DMS153 treated with DMSO at 0.1 percent for 48 hours (cell line): ENCODE measurements around the gene PSMB9.

ENCODE experiments used
- DNase-seq: peaks from one replicate; lab custom pipeline; 2025; ENCODE audit not compliant: unreplicated experiment; lab: John Stamatoyannopoulos, UW

Gene PSMB9

DNA sequence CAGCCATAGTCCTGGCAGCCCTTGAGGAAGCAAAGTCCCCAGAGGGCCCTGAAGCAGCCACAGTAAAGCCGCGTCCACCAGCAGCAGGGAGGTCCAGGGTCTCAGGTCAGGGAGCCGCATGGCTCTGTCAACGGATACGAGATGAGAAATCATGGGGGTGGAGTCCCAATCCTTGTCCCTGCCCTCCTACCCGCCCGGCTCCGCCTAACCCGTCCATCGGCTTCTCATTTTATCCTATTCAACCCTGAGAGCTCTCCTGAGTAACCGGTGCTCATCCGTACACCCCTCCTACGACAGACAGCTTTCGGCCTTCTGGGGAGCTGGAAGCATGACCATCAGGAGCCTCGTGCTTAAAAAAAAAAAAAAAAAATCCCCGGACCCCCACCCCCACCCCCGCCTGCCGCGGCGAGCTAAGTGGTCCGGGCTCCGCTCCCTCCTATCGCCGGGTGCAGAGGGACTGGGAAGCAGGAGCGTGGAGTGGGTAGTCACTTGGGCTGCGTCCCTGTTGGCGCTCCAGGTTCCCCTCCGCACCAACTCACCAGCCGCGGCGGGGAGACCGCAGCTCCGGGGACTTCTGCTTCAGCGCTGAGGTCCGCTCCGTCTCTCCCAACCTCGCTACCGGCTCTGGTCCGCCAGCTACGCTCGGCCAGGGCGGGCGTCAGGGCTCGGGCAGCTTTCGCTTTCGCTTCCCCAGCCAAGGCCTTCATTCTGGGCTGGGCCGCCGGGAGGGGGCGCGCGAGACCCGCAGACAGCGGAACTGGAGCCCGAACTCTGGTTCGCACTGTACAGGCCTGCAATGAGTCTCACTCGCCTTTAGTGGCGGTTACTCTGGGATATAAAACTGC is 15.7 kb upstream of the PSMB9 start, which contains the start of gene TAP2:
Gene TAP2 (minus strand): TSS at position 626 of the 845 bp plus-strand sequence. CDS start 506 bp downstream, at position 120.
- peak; percentile 77 for DNase-seq

DNA sequence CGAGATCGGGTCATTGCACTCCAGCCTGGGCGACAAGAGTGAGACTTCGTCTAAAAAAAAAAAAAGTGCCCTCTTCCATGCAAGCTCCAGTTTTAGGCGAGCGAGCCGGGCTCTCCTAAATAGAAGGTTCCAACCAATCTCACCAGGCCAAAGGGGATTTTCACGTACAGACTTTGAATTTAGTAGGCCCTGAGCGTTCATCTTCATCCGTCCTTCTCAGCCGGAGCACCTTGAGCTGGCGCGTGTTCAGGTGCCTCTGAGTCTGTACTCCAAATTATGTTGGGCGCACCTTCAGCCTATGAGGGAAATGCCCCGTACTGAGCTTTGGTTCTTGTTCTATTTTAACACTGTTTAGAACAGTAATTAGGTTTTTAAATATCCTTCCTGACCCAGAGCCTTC is 14.6 kb upstream of the PSMB9 start:
- no peak for DNase-seq

DNA sequence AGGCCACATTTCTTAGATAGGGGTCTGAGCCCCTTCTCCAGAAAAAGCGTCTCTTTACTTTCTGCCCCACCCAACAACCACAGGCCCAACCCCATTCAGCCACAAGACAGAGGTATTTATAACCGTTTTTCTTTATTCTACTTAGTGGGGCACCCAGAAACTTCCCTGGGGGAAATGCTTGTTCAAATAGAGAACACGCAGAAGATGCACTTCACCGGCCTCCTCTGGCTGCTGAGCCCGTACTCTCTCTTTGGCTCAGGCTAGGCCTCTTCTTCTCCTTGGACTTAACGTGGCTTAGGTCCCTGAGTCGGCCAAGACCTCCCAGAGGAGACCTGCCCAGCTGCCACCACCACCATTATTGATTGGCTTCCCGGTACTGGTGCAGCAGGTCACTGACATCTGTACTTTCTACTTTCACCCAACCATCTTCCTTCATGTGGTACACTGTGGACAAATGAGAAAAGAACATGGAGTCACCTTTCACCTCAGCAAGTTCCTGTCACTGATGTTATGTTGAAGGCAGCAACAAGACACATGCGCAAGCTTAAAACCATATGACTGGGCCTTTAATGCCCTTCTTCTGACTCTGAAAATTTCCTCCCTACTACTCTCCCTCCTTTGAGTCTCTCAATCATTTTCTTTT is 13.3 kb upstream of the PSMB9 start:
- DNase-seq: no peak

DNA sequence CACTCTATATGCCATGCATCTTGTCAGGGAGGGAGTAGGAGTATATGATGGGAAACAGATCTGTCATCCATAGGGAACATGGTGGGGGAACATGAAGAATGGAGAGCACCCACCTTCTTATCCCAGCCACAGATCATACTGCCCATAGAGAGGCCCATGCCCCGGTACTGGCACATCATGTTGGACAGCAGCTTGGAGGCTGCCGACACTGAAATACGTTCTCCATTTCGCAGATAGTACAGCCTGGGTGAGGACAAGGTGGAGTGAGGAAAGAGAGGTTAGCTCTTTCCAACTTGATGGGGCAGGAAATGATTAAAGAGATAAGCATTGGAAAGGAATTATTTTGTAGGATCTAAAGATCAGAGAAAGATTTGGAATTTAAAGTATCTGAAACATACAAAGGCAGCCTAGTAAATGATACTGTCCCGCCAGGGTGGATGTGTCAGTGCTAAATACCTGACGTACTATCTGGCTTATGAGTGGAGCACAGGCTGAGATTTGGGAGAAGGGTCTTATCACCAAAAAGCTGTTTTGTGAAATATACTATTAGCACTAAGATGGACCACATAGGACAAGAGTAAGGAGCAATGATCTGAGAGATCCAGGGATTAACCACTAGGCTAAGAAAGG is 11.9 kb upstream of the PSMB9 start:
- no peak for DNase-seq

DNA sequence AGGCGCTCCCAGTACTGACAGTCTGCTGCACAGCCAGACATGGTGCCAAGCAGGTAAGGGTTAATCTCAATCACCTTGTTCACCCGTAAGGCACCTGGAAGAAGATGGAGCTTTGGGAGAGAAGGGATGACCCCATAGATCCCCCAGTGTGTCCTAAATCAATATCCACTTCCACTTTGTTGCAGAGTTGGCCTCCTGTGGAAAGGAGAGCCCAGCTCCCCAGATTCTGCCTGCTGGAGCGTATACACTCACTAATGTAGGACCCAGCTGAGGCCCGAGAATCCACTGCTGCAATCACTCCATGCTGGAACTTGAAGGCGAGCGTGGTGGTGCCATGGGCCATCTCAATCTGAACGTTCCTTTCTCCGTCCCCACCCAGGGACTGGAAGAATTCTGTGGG is 11.3 kb upstream of the PSMB9 start:
- DNase-seq: no peak

DNA sequence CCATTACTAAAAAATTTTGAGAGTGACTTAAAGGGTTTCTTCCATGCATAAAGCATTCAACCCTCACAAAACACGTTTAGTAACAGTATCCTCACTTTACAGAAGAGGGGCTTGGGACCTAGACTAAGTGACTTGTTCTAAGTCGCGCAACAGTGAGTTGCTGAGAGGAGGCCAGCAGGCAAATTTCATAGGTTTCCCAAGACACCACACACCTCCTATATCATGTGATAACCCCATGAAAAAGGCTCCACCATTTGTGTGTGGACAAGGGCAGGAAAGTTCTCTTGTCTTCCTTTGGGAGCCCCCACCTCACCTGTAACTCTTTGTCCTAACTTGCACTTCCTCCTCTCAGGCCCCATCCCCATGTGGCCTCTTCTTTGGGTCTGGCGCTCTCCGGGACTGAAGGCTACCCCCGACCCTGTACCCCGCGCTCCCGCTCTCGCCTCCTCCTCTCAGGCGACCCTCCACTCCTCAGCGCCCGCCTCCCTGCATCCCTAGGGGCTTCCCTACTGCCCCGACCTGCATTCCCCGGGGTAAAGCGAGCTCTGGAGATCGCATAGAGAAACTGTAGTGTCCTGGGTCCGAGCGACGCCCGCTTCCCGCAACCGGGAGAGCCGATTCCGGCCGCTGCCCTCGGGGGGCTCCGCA is 10.5 kb upstream of the PSMB9 start:
- DNase-seq: no peak

DNA sequence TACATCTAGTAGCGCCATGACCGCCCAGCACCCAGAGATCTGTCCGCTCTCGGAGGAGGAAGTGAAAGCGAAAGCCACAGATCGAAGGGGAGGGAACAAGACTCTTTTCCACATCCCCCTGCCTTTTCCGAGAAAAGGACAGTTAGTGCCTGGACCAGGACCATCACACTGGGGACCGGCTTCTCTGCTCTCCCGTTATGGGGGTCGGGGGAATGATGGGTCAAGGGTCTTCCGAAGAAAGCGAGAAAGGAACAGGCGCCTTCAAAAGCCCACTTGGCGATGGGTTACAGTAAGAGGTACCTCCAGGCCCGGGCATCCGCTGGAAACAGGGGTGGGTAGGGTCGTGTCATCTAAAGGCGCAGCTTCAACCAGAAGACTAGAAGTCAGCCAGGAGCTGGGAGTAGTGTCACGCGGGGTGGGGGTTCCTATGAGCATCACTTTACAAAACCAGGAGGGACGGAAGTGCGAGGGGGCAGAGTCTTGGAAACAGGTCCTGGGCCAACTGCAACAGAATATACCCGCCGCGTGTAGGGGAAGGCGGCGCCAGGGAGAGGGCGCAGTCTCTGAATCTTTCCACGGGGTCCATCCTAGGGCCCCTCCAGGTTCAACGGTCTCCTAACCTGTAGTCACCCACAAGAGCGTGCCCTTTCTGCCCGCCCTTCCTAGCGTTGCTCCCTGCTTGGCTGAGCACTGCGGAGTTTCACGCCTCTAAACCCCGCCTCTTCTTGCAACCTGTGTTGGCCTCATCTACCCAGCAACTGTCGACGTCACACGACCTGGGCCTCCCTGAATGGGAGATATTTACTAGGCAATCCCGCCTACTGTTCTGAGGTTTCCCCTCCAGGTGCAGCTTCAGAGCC is 9.8 kb upstream of the PSMB9 start, which contains the start of gene PSMB8:
Gene PSMB8 (minus strand): TSS at position 69 of the 860 bp plus-strand sequence. CDS start 51 bp downstream, at position 18.
- DNase-seq: peak; percentile 96

DNA sequence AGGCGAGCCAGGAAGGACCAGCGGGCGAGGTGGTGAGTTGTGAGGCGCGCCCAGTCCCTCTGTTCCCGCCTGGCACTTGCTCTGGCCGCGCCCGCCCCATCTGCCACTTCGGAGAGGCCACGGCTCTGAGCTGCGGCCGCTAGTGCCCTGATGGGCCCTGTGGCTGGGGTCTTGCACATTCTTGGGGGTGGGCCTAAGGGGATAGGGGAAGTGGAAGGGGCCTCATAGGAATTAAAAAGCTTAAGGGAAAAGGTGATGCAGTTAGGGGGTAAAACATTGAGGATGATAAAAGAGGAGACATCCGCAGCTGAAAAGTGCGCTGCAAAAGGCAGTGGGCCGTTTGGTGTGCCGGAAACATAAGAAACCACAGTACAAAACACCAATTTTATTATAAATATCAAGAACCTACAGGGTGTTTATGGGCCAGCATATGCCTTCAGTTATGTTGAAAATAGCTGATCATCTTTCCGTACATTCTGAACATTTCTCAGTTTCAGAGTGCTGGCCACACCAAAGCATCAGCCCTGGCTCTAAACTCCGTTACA is 9.1 kb upstream of the PSMB9 start:
- DNase-seq: no peak

DNA sequence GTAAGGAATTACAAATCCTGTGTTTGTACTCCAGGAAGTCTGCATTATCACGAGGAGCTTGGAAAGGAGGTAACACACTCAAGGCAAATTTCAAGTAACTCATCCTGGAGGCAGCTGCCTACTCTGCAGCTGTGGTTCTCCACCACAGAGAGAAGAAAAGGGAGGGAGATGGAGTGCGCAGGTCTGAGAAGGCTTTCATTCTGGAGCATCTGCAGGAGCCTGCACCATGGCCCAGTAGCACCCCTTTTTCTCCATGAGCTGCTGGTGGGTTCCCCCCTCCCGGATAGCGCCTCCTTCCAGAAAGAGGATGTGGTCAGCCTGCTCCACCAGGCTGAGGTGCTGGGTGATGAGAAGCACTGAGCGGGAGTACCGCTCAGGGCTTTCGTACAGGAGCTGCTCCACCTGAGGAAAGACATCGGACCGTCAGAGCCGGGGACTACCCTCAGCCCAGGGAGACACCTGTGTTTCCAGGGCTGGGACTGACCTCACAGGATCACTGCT is 8.6 kb upstream of the PSMB9 start:
- DNase-seq: no peak

DNA sequence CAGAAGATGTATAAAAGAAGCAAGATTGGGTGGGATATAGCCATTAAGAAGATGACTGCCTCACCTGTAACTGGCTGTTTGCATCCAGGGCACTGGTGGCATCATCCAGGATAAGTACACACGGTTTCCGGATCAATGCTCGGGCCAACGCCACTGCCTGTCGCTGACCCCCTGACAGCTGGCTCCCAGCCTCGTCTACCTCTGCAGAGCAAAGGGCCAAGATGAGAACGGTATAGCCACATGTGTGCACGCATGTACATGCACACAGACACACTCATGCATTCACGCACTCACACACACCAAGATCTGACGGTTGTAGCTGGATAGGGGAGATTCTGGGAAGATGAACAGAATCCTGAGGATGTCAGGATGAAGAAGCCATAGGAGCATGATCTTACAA is 7.0 kb upstream of the PSMB9 start:
- no peak for DNase-seq

DNA sequence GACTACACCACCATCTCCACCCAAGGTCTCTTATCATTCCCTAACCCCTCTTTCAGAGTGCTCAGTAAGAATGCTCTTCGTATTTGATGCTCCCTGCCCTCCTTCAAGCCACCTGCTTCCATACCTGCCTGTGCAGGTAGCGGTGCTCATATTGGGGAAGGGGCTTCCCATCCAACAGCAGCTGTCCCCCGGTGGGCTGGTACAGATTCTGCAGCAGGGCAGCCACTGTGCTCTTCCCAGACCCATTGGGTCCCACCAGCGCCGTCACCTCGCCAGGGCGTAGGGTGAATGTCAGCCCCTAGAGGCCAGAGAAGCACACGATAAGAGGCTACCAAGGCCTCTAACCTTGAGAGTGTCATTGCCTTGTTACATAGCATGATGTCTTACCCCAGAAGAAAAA is 6.2 kb upstream of the PSMB9 start:
- DNase-seq: no peak

DNA sequence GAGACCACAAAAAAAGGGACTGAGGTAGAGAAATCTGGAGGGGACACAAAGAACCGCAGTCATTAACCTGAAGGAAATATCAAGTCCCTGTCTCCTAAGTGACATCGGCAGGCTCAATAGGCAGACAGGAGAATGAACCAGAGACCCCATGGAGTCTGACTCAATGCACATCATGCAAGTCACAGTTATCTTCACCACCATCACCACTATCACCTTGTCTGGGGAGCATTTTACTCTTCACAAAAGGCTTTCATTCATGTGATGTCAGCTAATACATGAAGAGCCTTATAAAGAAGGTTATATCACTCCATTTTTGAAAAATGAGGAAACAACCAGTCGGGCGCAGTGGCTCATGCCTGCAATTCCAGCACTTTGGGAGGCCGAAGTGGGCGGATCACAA is 4.9 kb upstream of the PSMB9 start:
- no peak for DNase-seq

DNA sequence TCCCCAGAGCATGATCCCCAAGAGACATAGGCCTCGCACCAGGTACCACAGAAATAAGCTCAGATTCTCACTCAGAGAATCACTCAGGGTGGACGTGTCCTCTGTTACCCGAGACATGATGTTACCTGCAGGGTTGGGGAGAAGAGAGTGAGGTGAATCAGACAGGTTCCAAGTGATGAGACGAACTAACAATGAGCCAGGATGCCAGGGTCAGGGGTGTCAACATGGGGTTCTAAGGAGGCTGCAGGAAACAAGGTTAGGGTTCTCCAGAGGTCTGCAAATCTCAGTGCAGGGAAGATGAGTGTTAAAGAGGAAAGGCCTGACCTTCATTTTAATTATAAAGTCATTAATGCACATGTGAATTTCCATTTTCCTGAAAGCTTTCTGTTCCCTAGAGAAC is 3.0 kb upstream of the PSMB9 start:
- DNase-seq: no peak

DNA sequence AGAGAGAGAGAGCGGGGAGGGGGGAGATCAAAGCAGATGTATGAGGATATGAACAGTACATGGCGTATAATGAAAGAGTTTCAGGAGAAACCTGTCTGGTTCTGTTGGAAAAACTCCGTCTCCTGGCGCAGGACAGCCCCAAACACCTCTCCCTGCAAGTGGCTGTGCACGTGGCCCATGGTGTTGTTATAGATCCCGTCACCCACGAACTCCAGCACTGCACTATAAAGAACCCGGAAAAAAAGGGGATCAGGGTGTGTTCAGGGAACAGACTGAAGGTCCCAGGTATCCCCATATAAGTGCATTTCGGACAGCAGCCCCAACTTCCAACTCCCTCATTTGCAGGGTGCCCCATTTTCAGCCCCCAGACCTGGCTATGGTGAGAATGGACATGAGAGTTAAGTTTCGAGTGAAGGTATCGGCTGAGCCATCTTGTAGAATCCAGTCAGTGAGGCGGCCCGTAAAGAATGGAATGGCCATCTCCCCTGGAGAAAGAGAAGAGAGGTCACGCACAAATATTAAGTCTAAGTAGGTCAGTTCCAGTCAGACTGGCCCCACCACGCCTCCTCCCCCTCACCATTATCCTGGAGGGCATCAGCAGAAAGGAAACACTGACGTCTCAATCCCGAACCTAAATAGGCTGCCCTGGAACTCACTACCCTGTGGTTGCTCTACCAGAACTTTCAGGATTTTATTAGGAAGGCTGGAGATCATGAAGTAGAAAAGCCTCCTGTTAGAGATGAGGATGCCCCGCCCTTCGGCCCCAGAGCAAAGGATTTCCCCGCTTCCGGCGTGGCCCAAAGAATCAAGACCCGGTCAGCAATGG is 1.8 kb upstream of the PSMB9 start:
- no peak for DNase-seq

DNA sequence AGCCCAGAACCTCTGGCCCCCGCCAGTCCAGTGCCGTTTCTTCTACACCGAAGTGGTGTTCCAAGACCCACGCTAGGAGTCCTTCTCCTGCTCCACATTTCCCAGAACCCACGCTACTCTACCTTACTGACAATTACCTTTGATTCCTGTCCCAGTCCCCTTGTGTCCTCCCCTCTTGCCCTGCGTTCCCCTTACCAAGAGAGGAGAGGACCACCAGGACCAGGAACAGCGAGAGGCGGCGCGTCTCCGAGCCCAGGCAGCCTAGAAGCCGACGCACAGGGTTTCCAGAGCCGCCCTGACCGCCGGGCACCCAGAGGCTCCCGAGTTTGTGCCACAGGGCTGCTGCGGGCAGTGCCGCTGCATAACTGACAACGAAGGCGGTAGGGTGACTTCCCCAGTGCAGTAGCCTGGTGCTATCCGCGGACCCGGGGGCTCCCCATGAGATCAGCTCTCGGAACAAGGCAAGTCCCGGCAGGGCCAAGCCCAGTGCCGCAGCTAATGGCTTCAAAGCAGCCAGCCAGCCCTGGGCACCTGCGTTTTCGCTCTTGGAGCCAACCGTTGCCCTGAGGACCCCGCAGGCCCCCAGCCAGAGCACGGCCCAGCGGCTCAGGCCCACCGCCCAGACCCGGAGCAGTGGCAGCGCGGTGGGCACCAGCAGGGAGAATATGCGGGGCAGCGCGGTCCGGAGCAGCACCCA is 1.0 kb upstream of the PSMB9 start:
- no peak for DNase-seq

DNA sequence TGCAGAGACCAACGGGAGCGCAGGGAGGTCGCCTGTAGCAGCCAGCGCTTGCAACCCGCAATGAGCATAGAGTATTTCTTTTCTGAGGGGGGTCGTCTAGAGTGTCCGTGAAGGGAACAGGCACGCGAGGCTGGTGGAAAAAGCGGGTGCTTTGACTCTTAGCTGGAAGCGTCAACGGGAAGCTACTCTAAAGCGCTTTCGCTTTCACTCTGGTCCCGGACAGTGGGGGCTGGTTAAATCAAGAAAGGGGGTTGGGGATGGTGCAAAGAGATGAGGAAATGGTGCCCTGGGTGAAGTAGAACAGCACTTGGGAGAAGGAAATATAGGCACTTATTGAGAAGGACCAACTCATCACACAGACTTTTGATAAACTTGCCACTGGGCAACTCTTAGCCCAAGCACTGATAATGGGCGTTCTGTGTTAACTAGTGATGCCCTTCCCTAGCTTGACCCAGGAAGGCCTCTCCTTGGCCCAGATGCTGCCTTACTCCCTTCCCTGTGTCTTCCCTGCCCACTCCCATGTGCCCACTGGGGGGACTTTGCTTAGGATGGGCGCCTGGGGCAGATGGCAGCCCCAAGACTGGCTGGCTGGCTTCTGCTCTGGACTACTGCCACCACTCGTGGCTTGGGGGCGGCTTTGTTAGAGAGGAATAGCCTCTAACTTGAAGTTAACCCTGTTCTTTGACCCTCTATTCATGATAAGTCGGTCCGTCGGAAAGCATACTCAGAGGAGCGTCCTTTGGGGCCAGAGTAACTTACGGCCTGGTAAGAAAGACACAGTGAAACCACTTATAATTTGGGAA is 585 bp downstream of the PSMB9 start:
- DNase-seq: no peak

DNA sequence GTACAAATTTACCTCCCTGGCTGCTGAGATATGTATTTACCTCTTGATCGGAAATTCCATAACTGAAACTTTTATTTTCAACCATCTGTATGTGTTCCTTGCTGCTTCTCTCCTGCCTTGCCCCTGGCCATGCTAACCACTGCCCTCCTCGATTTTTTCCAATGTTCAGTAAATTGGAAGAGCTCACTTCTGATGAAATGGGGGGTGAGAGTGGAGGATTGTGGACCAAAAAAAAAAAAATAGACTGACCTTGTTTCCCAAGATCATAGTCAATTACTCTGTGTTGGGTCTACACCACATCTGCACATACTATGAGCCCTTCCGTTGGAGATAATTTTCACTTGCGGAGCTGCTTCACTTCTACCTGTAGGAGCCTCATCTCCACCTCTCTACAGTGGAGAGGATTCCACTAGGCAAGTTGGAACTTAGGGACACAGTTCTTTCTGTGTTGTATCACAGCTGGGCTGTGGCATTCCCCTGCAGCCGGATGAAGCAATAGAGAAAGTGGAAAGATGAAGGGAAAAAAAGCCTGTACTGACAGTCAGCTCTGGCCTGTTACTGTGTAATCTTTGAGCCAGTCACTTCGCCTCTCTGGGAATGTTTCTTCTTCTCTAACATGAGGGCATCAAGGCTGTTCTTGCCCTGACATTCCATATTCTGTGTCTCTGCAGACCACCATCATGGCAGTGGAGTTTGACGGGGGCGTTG is 1.6 kb downstream of the PSMB9 start:
- no peak for DNase-seq
